Measurements from ENCODE around the gene EXOSC7. TPM values are rescaled to one million over a fixed set of nuclear protein-coding genes. Genes with fewer than 3 reads are reported as not detected.

Gene EXOSC7
- total RNA-seq, 1 experiment from 2014 or later: 70.9 TPM

- H3K27ac Mint-ChIP-seq (ENCODE audit: unreplicated experiment): no peak overlapping the region
- BruUV-seq (replicated peaks): no TSS peak
- no peak for TF ChIP-seq CTCF (IDR thresholded peaks at IDR 0.05; ENCODE audit: insufficient read depth in 1 of 2, low read depth in 1 of 2, low read length in 1 of 2, severe bottlenecking in 1 of 2, unreplicated experiment in 1 of 2)
- H3K4me1 Mint-ChIP-seq (ENCODE audit: low read depth, unreplicated experiment): no peaks in the 10 kb centered on the region
- intact Hi-C loops (cut with micrococcal nuclease; ENCODE audit: unreplicated experiment): no loop called here
- peaks cover 5% of the 10 kb centered on the region for H3K36me3 Mint-ChIP-seq (ENCODE audit: insufficient read depth, unreplicated experiment)
- Histone ChIP-seq H3K4me3 (ENCODE audit: low read depth, low read length) (no peak overlapping the region), H3K27me3 (replicated peaks; ENCODE audit: control insufficient read depth, insufficient read depth, low read length) (no peaks in the 10 kb centered on the region), H3K9me3 (no peaks in the 10 kb centered on the region), H3K4me1 (no peaks in the 10 kb centered on the region), H3K36me3 (ENCODE audit: control insufficient read depth, insufficient read depth, low read length) (no peaks in the 10 kb centered on the region)
- DNase-seq: no peak
- no peaks in the 10 kb centered on the region for H3K9me3 Mint-ChIP-seq (ENCODE audit: unreplicated experiment)
- ChIA-PET CTCF (interaction anchor here (0.6 to 1.5 kb wide), 3 partner anchors 21 to 176 kb away, joined by 3 to 12 read pairs (median 4); no protein-coding TSS in a partner anchor), POLR2A (no interaction called here)
- peak overlapping the region; percentile 43 for H3K4me3 Mint-ChIP-seq (ENCODE audit: unreplicated experiment)
- H3K27me3 Mint-ChIP-seq (ENCODE audit: insufficient read depth, unreplicated experiment): peaks cover 6% of the 10 kb centered on the region
Observed at GRCh38 chr3:45034612-45035252, 58.7 kb downstream of the EXOSC7 start.

GRCh38 chr3:45035441-45036301, 59.6 kb downstream of the EXOSC7 start:
- Mint-ChIP-seq H3K4me1 (ENCODE audit: low read depth, unreplicated experiment) (no peaks in the 10 kb centered on the region), H3K36me3 (ENCODE audit: insufficient read depth, unreplicated experiment) (peaks cover 5% of the 10 kb centered on the region), H3K9me3 (ENCODE audit: unreplicated experiment) (no peaks in the 10 kb centered on the region), H3K27ac (ENCODE audit: unreplicated experiment) (no peak overlapping the region), H3K4me3 (ENCODE audit: unreplicated experiment) (peak overlapping the region; percentile 43), H3K27me3 (ENCODE audit: insufficient read depth, unreplicated experiment) (peaks cover 6% of the 10 kb centered on the region)
- POLR2A ChIA-PET: no interaction called here
- BruUV-seq (replicated peaks): no TSS peak
- Histone ChIP-seq H3K36me3 (ENCODE audit: control insufficient read depth, insufficient read depth, low read length) (no peaks in the 10 kb centered on the region), H3K27me3 (replicated peaks; ENCODE audit: control insufficient read depth, insufficient read depth, low read length) (no peaks in the 10 kb centered on the region), H3K4me1 (no peaks in the 10 kb centered on the region), H3K4me3 (ENCODE audit: low read depth, low read length) (peak overlapping the region; percentile 15), H3K9me3 (no peaks in the 10 kb centered on the region)
- intact Hi-C loops (cut with micrococcal nuclease; ENCODE audit: unreplicated experiment): no loop called here
- DNase-seq: no peak
- CTCF ChIA-PET: interaction anchor here (0.6 to 1.5 kb wide), 5 partner anchors 20 to 375 kb away, joined by 3 to 12 read pairs (median 4); no protein-coding TSS in a partner anchor
- TF ChIP-seq CTCF (IDR thresholded peaks at IDR 0.05; ENCODE audit: insufficient read depth in 1 of 2, low read depth in 1 of 2, low read length in 1 of 2, severe bottlenecking in 1 of 2, unreplicated experiment in 1 of 2): no peak

GRCh38 chr3:45037720-45038455, 61.8 kb downstream of the EXOSC7 start:
- peak; percentile 90 to 95 for TF ChIP-seq CTCF (IDR thresholded peaks at IDR 0.05; ENCODE audit: insufficient read depth in 1 of 2, low read depth in 1 of 2, low read length in 1 of 2, severe bottlenecking in 1 of 2, unreplicated experiment in 1 of 2)
- peak; percentile 91 for DNase-seq
- Mint-ChIP-seq H3K4me1 (ENCODE audit: low read depth, unreplicated experiment) (no peaks in the 10 kb centered on the region), H3K27ac (ENCODE audit: unreplicated experiment) (no peak overlapping the region), H3K27me3 (ENCODE audit: insufficient read depth, unreplicated experiment) (peaks cover 6% of the 10 kb centered on the region), H3K9me3 (ENCODE audit: unreplicated experiment) (no peaks in the 10 kb centered on the region), H3K36me3 (ENCODE audit: insufficient read depth, unreplicated experiment) (no peaks in the 10 kb centered on the region), H3K4me3 (ENCODE audit: unreplicated experiment) (peak overlapping the region; percentile 58)
- H3K36me3 ChIP-seq (ENCODE audit: control insufficient read depth, insufficient read depth, low read length): no peaks in the 10 kb centered on the region
- H3K27me3 ChIP-seq (replicated peaks; ENCODE audit: control insufficient read depth, insufficient read depth, low read length): no peaks in the 10 kb centered on the region
- H3K9me3 ChIP-seq: no peaks in the 10 kb centered on the region
- BruUV-seq (replicated peaks): no TSS peak
- no peak overlapping the region for H3K4me3 ChIP-seq (ENCODE audit: low read depth, low read length)
- intact Hi-C loops (cut with micrococcal nuclease; ENCODE audit: unreplicated experiment): loop anchor here (1.0 kb wide), 1 partner anchor 17 kb away; no protein-coding TSS in a partner anchor
- no peaks in the 10 kb centered on the region for H3K4me1 ChIP-seq
- ChIA-PET CTCF (interaction anchor here (2.0 to 2.1 kb wide), 2 partner anchors 18 to 172 kb away, joined by 13 to 14 read pairs; no protein-coding TSS in a partner anchor), POLR2A (no interaction called here)

Data from Caco-2 (cell line).